H1 (cell line): ENCODE data around the gene TRIM41. TPM values are rescaled to one million over a fixed set of nuclear protein-coding genes. Genes with fewer than 3 reads are reported as not detected.

Experiments
- CTCF ChIA-PET: fragments of 300-600 bp; sonication (Branson Sonifier 250); formaldehyde crosslinking; loops from one replicate; lab custom pipeline; 2021; ENCODE audit not compliant: partially characterized antibody; lab: Charles Lee
- POLR2A ChIA-PET: fragments of 300-600 bp; sonication (Branson Sonifier 250); formaldehyde crosslinking; loops from one replicate; lab custom pipeline; 2021; ENCODE audit warnings: inconsistent platforms; ENCODE audit not compliant: partially characterized antibody; lab: Charles Lee
- DNase-seq, 2 experiments: peaks; one replicate each; pipeline versions ENCODE4 v3.0.0 to v3.0.0-alpha.2; 2010 to 2022; ENCODE audit warnings: low spot score in 2 of 2, low read depth in 1 of 2, mixed read lengths in 1 of 2
- FAIRE-seq: peaks from 2 replicates; lab custom pipeline; 2011; peaks lifted over from hg19 to GRCh38; lab: Jason Lieb, UNC
- H2AFZ ChIP-seq: 2 replicates; pipeline ENCODE4 v1.8.1; 2012; ENCODE audit warnings: low read length, inconsistent platforms
- H2AK5ac ChIP-seq: 2 replicates; pipeline ENCODE4 v1.6.1; 2013; ENCODE audit warnings: low read depth, low read length
- H2BK120ac ChIP-seq: replicated peaks from 2 replicates; pipeline ENCODE3; 2013; ENCODE audit warnings: low read depth, low read length, inconsistent platforms
- H2BK12ac ChIP-seq: 2 replicates; pipeline ENCODE4 v1.6.1; 2013; ENCODE audit warnings: low read depth, low read length
- H2BK15ac ChIP-seq: 2 replicates; pipeline ENCODE4 v1.6.1; 2013; ENCODE audit warnings: low read length
- H2BK20ac ChIP-seq: 2 replicates; pipeline ENCODE4 v1.6.1; 2013; ENCODE audit warnings: low read length
- H2BK5ac ChIP-seq: 2 replicates; pipeline ENCODE4 v1.6.1; 2013; ENCODE audit warnings: low read depth, low read length
- H3K14ac ChIP-seq: 2 replicates; pipeline ENCODE4 v1.6.1; 2013; ENCODE audit warnings: inconsistent platforms; ENCODE audit not compliant: insufficient read length
- H3K18ac ChIP-seq: 2 replicates; pipeline ENCODE4 v1.6.1; 2013; ENCODE audit warnings: low read length; ENCODE audit errors: extremely low read depth
- H3K23ac ChIP-seq: 2 replicates; pipeline ENCODE4 v1.6.1; 2013; ENCODE audit warnings: inconsistent platforms; ENCODE audit not compliant: insufficient read length
- H3K23me2 ChIP-seq: 2 replicates; pipeline ENCODE4 v1.6.1; 2013; ENCODE audit warnings: low read depth, low read length
- H3K27ac ChIP-seq: 2 replicates; pipeline ENCODE4 v1.6.1; 2011; ENCODE audit warnings: low read depth, low read length, inconsistent platforms
- H3K27me3 ChIP-seq, 4 experiments: replicated peaks in 1 of 4; 1 replicate in 1 of 4; 2 replicates in 3 of 4; pipeline versions ENCODE4 v1.6.1 to v1.8.1; 2011 to 2013; ENCODE audit warnings: low read length in 3 of 4, mild to moderate bottlenecking in 3 of 4, inconsistent platforms in 2 of 4, mixed read lengths in 2 of 4, moderate library complexity in 1 of 4; ENCODE audit not compliant: control insufficient read depth in 3 of 4, insufficient read depth in 3 of 4; ENCODE audit errors: extremely low read depth in 1 of 4
- H3K36me3 ChIP-seq, 4 experiments: 2 replicates each; pipeline versions ENCODE4 v1.6.1 to v1.8.1; 2011 to 2013; ENCODE audit warnings: mild to moderate bottlenecking in 4 of 4, low read length in 3 of 4, moderate library complexity in 2 of 4, control low read depth in 1 of 4, inconsistent platforms in 1 of 4; ENCODE audit not compliant: insufficient read depth in 4 of 4, control insufficient read depth in 2 of 4
- H3K4ac ChIP-seq: replicated peaks from 2 replicates; pipeline ENCODE3; 2013; ENCODE audit warnings: low read length, low read depth, mixed read lengths, inconsistent platforms; ENCODE audit not compliant: insufficient read length
- H3K4me1 ChIP-seq, 4 experiments: replicated peaks in 1 of 4; 1 replicate in 1 of 4; 2 replicates in 3 of 4; pipeline versions ENCODE4 v1.6.1 to v1.8.1; 2011 to 2013; ENCODE audit warnings: low read length in 3 of 4, inconsistent platforms in 2 of 4, mixed read lengths in 1 of 4; ENCODE audit not compliant: insufficient read depth in 4 of 4, control insufficient read depth in 3 of 4
- H3K4me2 ChIP-seq, 2 experiments: 2 replicates each; pipeline versions ENCODE4 v1.6.1 to v1.8.1; 2011 to 2013; ENCODE audit warnings: low read depth in 2 of 2, low read length in 2 of 2, control low read depth in 1 of 2, inconsistent platforms in 1 of 2, mild to moderate bottlenecking in 1 of 2; ENCODE audit not compliant: insufficient read depth in 1 of 2
- H3K4me3 ChIP-seq, 4 experiments: fragments of 200-600, 300-600 bp in 1 of 4; sonication (generic), shearing (Covaris generic), sonication (Bioruptor Twin) in 1 of 4; 2 replicates each; pipeline versions ENCODE4 v1.5.1 to v1.8.1; 2011 to 2016; ENCODE audit warnings: low read length in 4 of 4, low read depth in 3 of 4, control low read depth in 2 of 4, inconsistent platforms in 2 of 4, mild to moderate bottlenecking in 2 of 4, mixed read lengths in 1 of 4, moderate library complexity in 1 of 4; ENCODE audit not compliant: insufficient read depth in 2 of 4; ENCODE audit errors: extremely low read depth in 1 of 4
- H3K56ac ChIP-seq: replicated peaks from 2 replicates; pipeline ENCODE3; 2013; ENCODE audit warnings: low read depth, mild to moderate bottlenecking, mixed read lengths, low read length, inconsistent platforms; ENCODE audit not compliant: insufficient read length
- H3K79me1 ChIP-seq: 2 replicates; pipeline ENCODE4 v1.6.1; 2013; ENCODE audit warnings: low read depth, low read length, control low read depth
- H3K79me2 ChIP-seq, 2 experiments: 2 replicates each; pipeline versions ENCODE4 v1.6.1 to v1.8.1; 2012 to 2013; ENCODE audit warnings: low read length in 2 of 2, mild to moderate bottlenecking in 2 of 2, inconsistent platforms in 1 of 2; ENCODE audit not compliant: insufficient read depth in 2 of 2, control insufficient read depth in 1 of 2
- H3K9ac ChIP-seq, 4 experiments: replicated peaks in 1 of 4; 1 replicate in 1 of 4; 2 replicates in 3 of 4; pipeline versions ENCODE4 v1.6.1 to v1.8.1; 2011 to 2013; ENCODE audit warnings: low read depth in 3 of 4, low read length in 3 of 4, control low read depth in 2 of 4, mild to moderate bottlenecking in 2 of 4, moderate library complexity in 2 of 4, inconsistent platforms in 1 of 4; ENCODE audit errors: extremely low read depth in 1 of 4
- H3K9me3 ChIP-seq, 2 experiments: 2 replicates each; pipeline versions ENCODE4 v1.6.1 to v1.8.1; 2012 to 2013; ENCODE audit warnings: mild to moderate bottlenecking in 2 of 2, moderate library complexity in 2 of 2, control low read depth in 1 of 2, inconsistent platforms in 1 of 2, low read depth in 1 of 2, low read length in 1 of 2, mixed read lengths in 1 of 2; ENCODE audit not compliant: insufficient read depth in 2 of 2
- H4K20me1 ChIP-seq, 2 experiments: replicated peaks in 1 of 2; 2 replicates each; pipeline versions ENCODE3 to v1.8.1; 2011 to 2013; ENCODE audit warnings: inconsistent platforms in 2 of 2, low read length in 2 of 2, mild to moderate bottlenecking in 1 of 2; ENCODE audit not compliant: insufficient read depth in 2 of 2, control insufficient read depth in 1 of 2
- H4K5ac ChIP-seq: 2 replicates; pipeline ENCODE4 v1.6.1; 2013; ENCODE audit warnings: low read length, low read depth, mixed read lengths, inconsistent platforms; ENCODE audit not compliant: insufficient read length
- H4K8ac ChIP-seq: 2 replicates; pipeline ENCODE4 v1.8.0; 2013; ENCODE audit warnings: mild to moderate bottlenecking, moderate library complexity, low read length, inconsistent platforms; ENCODE audit not compliant: insufficient read depth; ENCODE audit errors: extremely low read depth
- H4K91ac ChIP-seq: replicated peaks from 2 replicates; pipeline ENCODE3; 2013; ENCODE audit warnings: low read length, mixed read lengths, inconsistent platforms; ENCODE audit not compliant: insufficient read length
- KDM1A ChIP-seq: fragments of 200-600, 300-600 bp; sonication (generic); IDR thresholded peaks from 2 replicates; pipeline ENCODE4 v1.7.1; 2016; ENCODE audit warnings: mild to moderate bottlenecking, low read length, borderline replicate concordance
- MAFK ChIP-seq: IDR thresholded peaks from 2 replicates; pipeline ENCODE4 v1.6.1; 2012; ENCODE audit warnings: low read depth, mild to moderate bottlenecking, improper control_type of control experiment, low read length
- NANOG ChIP-seq: IDR thresholded peaks from 2 replicates; pipeline ENCODE4 v1.6.1; 2011; ENCODE audit warnings: low read length, low read depth, mild to moderate bottlenecking, inconsistent platforms; ENCODE audit not compliant: insufficient read depth, poor library complexity, severe bottlenecking
- ZNF274 ChIP-seq: IDR thresholded peaks from 2 replicates; pipeline ENCODE4 v1.7.0; 2012; ENCODE audit warnings: low read length, borderline replicate concordance; ENCODE audit errors: extremely low read depth
- WGBS, 2 experiments: shearing (Covaris generic) in 1 of 2; methylation state at CpG; one replicate each; pipeline versions ENCODE4 v1.1.6 to v1.1.7; 2013 to 2015; ENCODE audit warnings: low lambda C conversion rate in 2 of 2, mixed read lengths in 2 of 2, inconsistent platforms in 1 of 2, low coverage in 1 of 2, missing lambda C conversion rate in 1 of 2; ENCODE audit not compliant: insufficient replicate concordance in 2 of 2, insufficient coverage in 1 of 2, insufficient read length in 1 of 2; ENCODE audit errors: extremely low coverage in 1 of 2, missing lambda C conversion rate in 1 of 2; 5-methylcytosine and 5-hydroxymethylcytosine counted together
- polyA plus RNA-seq, 7 experiments: library from polyadenylated mRNA; depleted of rRNA in 3 of 7; stranded (reverse) in 5 of 7; unstranded in 2 of 7; fragments of >200 nt in 5 of 7; fragments of 200-250 nt in 2 of 7; gene quantifications; 1 replicate in 5 of 7; 2 replicates in 1 of 7; 4 replicates in 1 of 7; pipeline versions ENCODE4 v1.2.1 to v1.2.3, GENCODE V29; 2011 to 2013; ENCODE audit warnings: missing spikeins in 2 of 7, mixed read lengths in 2 of 7
- total RNA-seq: library from RNA; stranded (reverse); fragmentation: NEBNext Ultra II Directional; extraction: Animal tissue kit (Norgen Biotek cat#: 25700); gene quantifications from 2 replicates; pipeline ENCODE4 v1.2.1, GENCODE V29; 2021

The TRIM41 gene
- total and polyA plus RNA-seq, 2 of the 8 experiments (the other 6 are each of a cell fraction or from before 2014, with no cell fraction given) = 12.9 to 21.6 TPM

GRCh38 chr5:181215997-181216989 lies 6.8 kb upstream of the TRIM41 start:
- CTCF ChIA-PET = interaction anchor here (0.6 to 1.4 kb wide), 3 partner anchors 9 to 31 kb away, joined by 3 to 4 read pairs (median 4); no protein-coding TSS in a partner anchor
- no peak overlapping the region for H3K9ac ChIP-seq

More at GRCh38 chr5:181215997-181216989, 6.8 kb upstream of the TRIM41 start:
- H2AK5ac ChIP-seq = no peak overlapping the region
- FAIRE-seq = no peak
- no peak overlapping the region for H4K8ac ChIP-seq
- H3K27ac ChIP-seq = no peak overlapping the region
- no peaks in the 10 kb centered on the region for H3K79me2 ChIP-seq
- no peaks in the 10 kb centered on the region for H3K79me1 ChIP-seq
- no peaks in the 10 kb centered on the region for H3K36me3 ChIP-seq
- POLR2A ChIA-PET = interaction anchor here (1.2 to 2.1 kb wide), 4 partner anchors 17 to 27 kb away, joined by 3 to 6 read pairs (median 4); no protein-coding TSS in a partner anchor
- H3K14ac ChIP-seq = no peak overlapping the region
- no peak overlapping the region for H3K23ac ChIP-seq
- peak overlapping the region; percentile 58 to 97 for H3K4me2 ChIP-seq
- H3K56ac ChIP-seq = no peak overlapping the region
- H2BK5ac ChIP-seq = no peak overlapping the region
- H3K23me2 ChIP-seq = peaks cover 11% of the 10 kb centered on the region
- peaks cover 0 to 4% of the 10 kb centered on the region in 2 experiments for H4K20me1 ChIP-seq
- H2BK20ac ChIP-seq = no peak overlapping the region
- peaks cover 0 to 5% (median 1%) of the 10 kb centered on the region in 4 experiments; a peak in 2 of 7 replicates for H3K27me3 ChIP-seq
- H3K4me1 ChIP-seq = peaks cover 0 to 2% (median 0%) of the 10 kb centered on the region in 4 experiments; a peak in 3 of 7 replicates
- 74% methylated on average over 40 of the region's 44 CpGs; no CpG with 5 or more reads in 1 of the 2 experiments for WGBS, 2 experiments
- peak overlapping the region; percentile 33 to 76 (median 48); a peak in 6 of 8 replicates for H3K4me3 ChIP-seq
- no peak overlapping the region for H2BK15ac ChIP-seq
- TF ChIP-seq ZNF274 = no peak
- no peak for TF ChIP-seq KDM1A
- TF ChIP-seq MAFK = no peak
- TF ChIP-seq NANOG = no peak
- no peak overlapping the region for H2BK12ac ChIP-seq
- H2AFZ ChIP-seq = no peak overlapping the region
- no peak for DNase-seq
- H4K91ac ChIP-seq = no peak overlapping the region
- H4K5ac ChIP-seq = no peak overlapping the region
- H3K18ac ChIP-seq = no peak overlapping the region
- no peak overlapping the region for H3K4ac ChIP-seq
- H3K9me3 ChIP-seq = no peaks in the 10 kb centered on the region
- H2BK120ac ChIP-seq = no peak overlapping the region
